Osteocyte (in vitro differentiated cells): ENCODE measurements around the gene MCM3AP. TPM values are rescaled to one million over a fixed set of nuclear protein-coding genes. Genes with fewer than 3 reads are reported as not detected.

Source experiments
- DNase-seq: peaks from one replicate; pipeline ENCODE4 v3.0.0; 2021; ENCODE audit warnings: mixed read lengths; ENCODE audit not compliant: unreplicated experiment; ENCODE audit errors: extremely low spot score
- H3K27ac Mint-ChIP-seq: one replicate; pipeline ENCODE4 v1.8.0; 2021; ENCODE audit warnings: mild to moderate bottlenecking, mixed read lengths; ENCODE audit not compliant: unreplicated experiment
- H3K27me3 Mint-ChIP-seq: one replicate; pipeline ENCODE4 v1.8.0; 2021; ENCODE audit warnings: mixed read lengths; ENCODE audit not compliant: unreplicated experiment
- H3K36me3 Mint-ChIP-seq: one replicate; pipeline ENCODE4 v1.8.0; 2021; ENCODE audit warnings: mixed read lengths; ENCODE audit not compliant: unreplicated experiment
- H3K4me1 Mint-ChIP-seq: one replicate; pipeline ENCODE4 v1.8.0; 2021; ENCODE audit warnings: mixed read lengths; ENCODE audit not compliant: unreplicated experiment
- H3K4me3 Mint-ChIP-seq: one replicate; pipeline ENCODE4 v1.8.0; 2021; ENCODE audit warnings: mild to moderate bottlenecking, moderate library complexity, mixed read lengths; ENCODE audit not compliant: unreplicated experiment
- H3K9me3 Mint-ChIP-seq: one replicate; pipeline ENCODE4 v1.8.0; 2021; ENCODE audit warnings: mixed read lengths; ENCODE audit not compliant: unreplicated experiment
- CTCF ChIP-seq: fragments of 200-600 bp; sonication (generic); IDR thresholded peaks from 2 replicates; pipeline ENCODE4 v1.5.0; 2021; ENCODE audit warnings: antibody characterized with exemption, mild to moderate bottlenecking, moderate library complexity
- total RNA-seq: library from RNA; stranded (reverse); gene quantifications from 2 replicates; pipeline ENCODE4 v1.2.1, GENCODE V29; 2021

The MCM3AP gene
- total RNA-seq, 1 donor from 2014 or later = 105 TPM

DNA sequence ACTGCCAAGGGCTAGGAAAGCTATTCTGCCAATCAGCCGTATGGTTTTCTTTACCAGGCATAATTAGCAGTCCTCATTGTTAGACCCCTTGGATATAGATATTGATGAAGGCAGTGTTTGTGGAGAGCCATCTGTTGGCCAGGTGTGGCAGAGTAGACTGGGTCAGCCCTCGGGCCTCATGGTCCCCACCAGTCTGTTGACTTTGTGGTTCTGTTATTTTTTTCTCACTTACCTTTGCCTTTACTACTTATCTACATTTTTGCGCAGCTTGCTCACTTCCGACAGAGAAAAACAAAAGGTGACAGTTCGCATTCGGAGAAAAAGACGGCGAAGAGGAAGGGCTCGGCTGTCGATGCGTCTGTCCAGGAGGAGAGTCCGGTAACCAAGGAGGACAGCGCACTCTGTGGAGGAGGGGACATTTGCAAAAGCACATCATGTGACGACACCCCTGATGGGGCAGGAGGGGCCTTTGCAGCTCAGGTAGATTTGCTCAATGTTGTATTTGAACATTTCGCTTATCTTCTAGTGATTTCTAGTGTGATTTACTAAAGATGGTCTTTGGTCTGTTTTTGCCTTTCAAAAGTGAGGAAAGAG lies 40.8 kb upstream of the MCM3AP start:
- no peak for DNase-seq
- no peak overlapping the region for H3K4me3 Mint-ChIP-seq
- peaks cover 35% of the 10 kb centered on the region for H3K4me1 Mint-ChIP-seq
- H3K27ac Mint-ChIP-seq = peak overlapping the region; percentile 81
- no peaks in the 10 kb centered on the region for H3K27me3 Mint-ChIP-seq
- H3K9me3 Mint-ChIP-seq = no peaks in the 10 kb centered on the region
- H3K36me3 Mint-ChIP-seq = peaks cover 23% of the 10 kb centered on the region
- no peak for TF ChIP-seq CTCF

GRCh38 chr21:46325073-46325912 lies 39.9 kb upstream of the MCM3AP start:
- peak overlapping the region; percentile 81 for H3K27ac Mint-ChIP-seq
- no peaks in the 10 kb centered on the region for H3K9me3 Mint-ChIP-seq
- no peak for DNase-seq
- H3K4me1 Mint-ChIP-seq = peaks cover 42% of the 10 kb centered on the region
- H3K36me3 Mint-ChIP-seq = peaks cover 19% of the 10 kb centered on the region
- peak overlapping the region; percentile 79 for H3K4me3 Mint-ChIP-seq
- peak; percentile 41 for TF ChIP-seq CTCF
- no peaks in the 10 kb centered on the region for H3K27me3 Mint-ChIP-seq

GRCh38 chr21:46324390-46325072 lies 39.1 kb upstream of the MCM3AP start:
- Mint-ChIP-seq H3K9me3 (no peaks in the 10 kb centered on the region), H3K27me3 (no peaks in the 10 kb centered on the region), H3K4me1 (peaks cover 43% of the 10 kb centered on the region), H3K27ac (peak overlapping the region; percentile 97), H3K4me3 (peak overlapping the region; percentile 95), H3K36me3 (peaks cover 17% of the 10 kb centered on the region)
- TF ChIP-seq CTCF = no peak
- peak; percentile 95 for DNase-seq

DNA sequence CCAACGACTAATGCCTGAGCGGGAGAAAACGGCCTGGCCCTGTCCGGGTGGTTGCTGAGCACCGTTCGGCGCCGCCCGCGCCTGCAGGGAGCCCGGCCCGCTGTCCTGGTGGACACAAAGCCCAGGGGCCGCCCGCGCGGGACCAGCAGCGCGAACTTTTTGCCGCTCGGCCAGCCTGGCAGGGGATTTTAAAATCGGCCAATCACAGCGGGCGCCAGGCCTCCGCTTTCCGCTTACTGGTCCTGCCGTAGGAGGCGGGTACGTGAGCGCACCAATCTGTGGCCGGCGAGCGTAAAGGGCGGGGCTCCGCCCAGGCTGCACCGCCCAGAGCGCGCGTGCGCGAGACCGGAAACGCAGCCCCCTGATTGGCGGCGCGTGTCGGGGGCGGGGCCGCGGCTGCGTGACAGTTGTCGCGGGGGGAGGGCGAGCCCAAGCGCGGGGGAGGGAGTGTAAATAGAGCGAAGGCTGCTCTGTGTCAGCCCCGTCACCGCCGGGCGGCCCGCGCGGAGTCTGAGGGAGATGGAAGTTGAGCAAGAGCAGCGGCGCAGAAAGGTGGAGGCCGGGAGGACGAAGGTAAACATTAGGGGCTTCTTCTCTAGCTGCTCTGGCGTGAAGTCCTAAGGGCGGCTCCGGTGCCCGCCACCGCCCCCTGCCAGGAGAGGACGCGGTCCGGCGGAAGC lies 38.4 kb upstream of the MCM3AP start, which contains the start of the genes C21orf58 and PCNT:
Gene C21orf58 (minus strand): TSS at position 161 of the 680 bp plus-strand sequence. CDS start 1,132 bp downstream, outside the sequence.
Gene PCNT (plus strand): TSS at position 447 of the 680 bp plus-strand sequence. CDS start 73 bp downstream, at position 520.
- Mint-ChIP-seq H3K9me3 (no peaks in the 10 kb centered on the region), H3K36me3 (peaks cover 13% of the 10 kb centered on the region)
- peak; percentile 100 for DNase-seq

More for the DNA sequence above, 38.4 kb upstream of the MCM3AP start, which contains the start of the genes C21orf58 and PCNT:
- H3K27ac Mint-ChIP-seq = peak within 1 kb of the TSS; percentile 97
- no peak for TF ChIP-seq CTCF
- H3K4me3 Mint-ChIP-seq = peak within 1 kb of the TSS; percentile 95
- peaks cover 43% of the 10 kb centered on the region for H3K4me1 Mint-ChIP-seq
- no peaks in the 10 kb centered on the region for H3K27me3 Mint-ChIP-seq
